ENCODE measurements around the gene SUV39H2. TPM values are rescaled to one million over a fixed set of nuclear protein-coding genes. Genes with fewer than 3 reads are reported as not detected.

The SUV39H2 gene
- total RNA-seq, 1 donor from 2014 or later, result 4.5 TPM

DNA sequence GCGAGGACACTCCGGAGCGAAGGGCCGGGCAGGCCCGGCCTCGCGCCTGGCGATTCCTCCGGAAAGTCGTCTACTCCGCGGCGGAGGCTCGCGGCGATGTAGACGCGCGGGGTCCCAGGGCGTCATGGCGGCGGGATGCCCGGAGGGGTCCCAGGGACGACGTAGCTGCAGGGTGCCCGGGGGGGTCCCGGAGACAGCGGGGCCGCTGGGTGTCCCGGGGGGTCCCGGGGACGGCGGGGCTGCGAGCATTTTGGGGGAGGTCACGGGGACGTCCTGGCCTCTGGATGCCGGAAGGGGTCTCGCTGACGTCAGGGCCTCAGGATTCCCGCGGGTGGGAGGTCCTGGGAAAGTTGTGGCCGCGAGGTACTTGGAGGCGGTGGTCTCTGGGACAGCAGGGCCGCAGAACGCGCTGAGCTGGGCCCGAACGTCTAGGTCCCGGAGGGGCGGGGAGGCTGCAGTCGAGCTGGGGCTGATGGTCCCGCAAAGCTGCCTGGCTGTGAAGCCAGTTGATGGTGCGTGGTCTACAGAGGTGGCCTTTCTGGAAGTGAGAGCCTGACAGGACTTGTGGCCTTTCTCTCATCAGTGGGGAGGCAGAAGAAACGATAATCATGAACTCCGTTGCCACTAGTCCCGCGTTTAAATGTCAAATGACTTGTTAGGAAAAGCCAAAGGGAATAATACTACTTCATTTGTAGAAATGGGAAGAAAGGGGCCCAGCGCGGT lies 39.9 kb upstream of the SUV39H2 start:
- Histone ChIP-seq H3K4me1 (peaks cover 16% of the 10 kb centered on the region), H3K4me3 (peak overlapping the region; percentile 97), H3K36me3 (peaks cover 32% of the 10 kb centered on the region), H3K27ac (peak overlapping the region; percentile 97), H3K27me3 (no peaks in the 10 kb centered on the region), H3K9me3 (no peaks in the 10 kb centered on the region)
- DNase-seq, result peak; percentile 71
- intact Hi-C loops (cut with DNase I), result no loop called here
- TF ChIP-seq, protein P1, sequence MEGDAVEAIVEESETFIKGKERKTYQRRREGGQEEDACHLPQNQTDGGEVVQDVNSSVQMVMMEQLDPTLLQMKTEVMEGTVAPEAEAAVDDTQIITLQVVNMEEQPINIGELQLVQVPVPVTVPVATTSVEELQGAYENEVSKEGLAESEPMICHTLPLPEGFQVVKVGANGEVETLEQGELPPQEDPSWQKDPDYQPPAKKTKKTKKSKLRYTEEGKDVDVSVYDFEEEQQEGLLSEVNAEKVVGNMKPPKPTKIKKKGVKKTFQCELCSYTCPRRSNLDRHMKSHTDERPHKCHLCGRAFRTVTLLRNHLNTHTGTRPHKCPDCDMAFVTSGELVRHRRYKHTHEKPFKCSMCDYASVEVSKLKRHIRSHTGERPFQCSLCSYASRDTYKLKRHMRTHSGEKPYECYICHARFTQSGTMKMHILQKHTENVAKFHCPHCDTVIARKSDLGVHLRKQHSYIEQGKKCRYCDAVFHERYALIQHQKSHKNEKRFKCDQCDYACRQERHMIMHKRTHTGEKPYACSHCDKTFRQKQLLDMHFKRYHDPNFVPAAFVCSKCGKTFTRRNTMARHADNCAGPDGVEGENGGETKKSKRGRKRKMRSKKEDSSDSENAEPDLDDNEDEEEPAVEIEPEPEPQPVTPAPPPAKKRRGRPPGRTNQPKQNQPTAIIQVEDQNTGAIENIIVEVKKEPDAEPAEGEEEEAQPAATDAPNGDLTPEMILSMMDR (IDR thresholded peaks at IDR 0.05), result no peak
- ATAC-seq, result peak; percentile 6

DNA sequence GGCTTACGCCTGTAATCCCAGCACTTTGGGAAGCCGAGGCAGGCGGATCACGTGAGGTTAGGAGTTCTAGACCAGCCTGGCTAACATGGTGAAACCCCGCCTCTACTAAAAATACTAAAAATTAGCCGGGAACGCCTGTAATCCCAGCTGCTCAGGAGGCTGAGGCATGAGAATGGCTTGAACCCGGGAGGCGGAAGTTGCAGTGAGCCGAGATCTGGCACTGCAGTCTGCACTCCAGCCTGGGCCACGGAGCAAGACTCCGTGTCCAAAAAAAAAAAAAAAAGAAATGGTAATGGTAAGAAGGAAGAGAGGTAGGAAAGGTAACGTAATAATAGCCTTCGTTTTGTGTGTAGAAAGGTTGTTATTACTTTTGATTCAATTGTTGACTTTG lies 39.4 kb upstream of the SUV39H2 start:
- intact Hi-C loops (cut with DNase I), result no loop called here
- no peaks in the 10 kb centered on the region for H3K9me3 ChIP-seq
- no peaks in the 10 kb centered on the region for H3K27me3 ChIP-seq
- H3K4me3 ChIP-seq, result peak overlapping the region; percentile 97
- peaks cover 16% of the 10 kb centered on the region for H3K4me1 ChIP-seq
- TF ChIP-seq, protein P1 (IDR thresholded peaks at IDR 0.05), result no peak
- H3K27ac ChIP-seq, result peak overlapping the region; percentile 97
- DNase-seq (no peak), ATAC-seq (no peak)
- H3K36me3 ChIP-seq, result peaks cover 37% of the 10 kb centered on the region

DNA sequence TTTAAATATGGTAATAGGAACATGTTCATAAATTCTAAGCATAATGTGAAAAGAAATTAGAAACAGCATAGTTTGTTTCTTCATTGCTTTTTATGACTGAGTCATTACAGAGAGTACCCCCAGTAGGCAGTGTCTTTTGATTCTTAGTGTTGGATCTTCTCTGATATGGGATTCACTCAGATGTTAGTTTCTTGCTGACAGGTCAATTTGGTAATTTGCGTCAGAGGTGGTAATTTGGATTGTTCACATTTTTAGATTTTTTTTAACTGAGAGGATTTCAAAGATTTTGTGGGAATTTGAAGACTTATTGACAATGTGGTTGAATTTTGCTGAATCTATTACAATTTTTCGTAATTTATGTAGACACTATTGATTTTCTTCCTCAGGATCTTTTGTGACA lies 38.5 kb upstream of the SUV39H2 start:
- no peak overlapping the region for H3K27ac ChIP-seq
- intact Hi-C loops (cut with DNase I), result no loop called here
- DNase-seq, result no peak
- H3K27me3 ChIP-seq, result no peaks in the 10 kb centered on the region
- TF ChIP-seq, protein P1 (IDR thresholded peaks at IDR 0.05), result no peak
- peaks cover 46% of the 10 kb centered on the region for H3K36me3 ChIP-seq
- no peak for ATAC-seq
- H3K4me1 ChIP-seq, result peaks cover 16% of the 10 kb centered on the region
- H3K9me3 ChIP-seq, result no peaks in the 10 kb centered on the region
- H3K4me3 ChIP-seq, result no peak overlapping the region

DNA sequence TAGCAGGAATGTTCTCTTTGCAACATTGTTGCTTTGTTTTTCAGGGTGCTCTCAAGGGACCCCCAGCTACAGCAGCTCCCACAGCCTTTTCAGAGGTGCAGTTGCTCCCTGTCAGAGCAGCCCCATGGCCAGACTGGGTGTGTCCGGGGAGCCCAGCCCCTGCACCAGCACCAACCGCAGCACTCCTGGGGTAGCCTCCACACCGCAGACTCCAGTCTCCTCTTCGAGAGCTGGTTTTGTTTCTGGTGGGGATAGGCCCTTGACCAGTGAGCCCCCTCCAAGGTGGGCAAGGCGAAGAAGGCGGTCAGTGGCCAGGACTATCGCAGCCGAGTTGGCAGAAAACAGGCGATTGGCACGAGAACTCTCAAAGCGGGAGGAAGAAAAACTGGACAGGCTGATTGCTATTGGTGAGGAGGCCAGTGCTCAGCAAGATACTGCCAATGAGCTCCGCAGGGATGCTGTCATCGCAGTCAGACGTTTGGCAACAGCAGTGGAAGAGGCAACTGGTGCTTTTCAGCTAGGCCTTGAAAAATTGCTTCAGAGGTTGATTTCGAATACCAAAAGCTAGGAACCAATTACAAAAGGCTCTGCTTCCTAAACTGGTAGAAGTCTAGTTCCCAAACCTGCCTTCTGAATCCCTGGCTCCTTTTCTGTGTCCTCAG lies 35.2 kb upstream of the SUV39H2 start:
- TF ChIP-seq, protein P1 (IDR thresholded peaks at IDR 0.05), result no peak
- no peak overlapping the region for H3K4me3 ChIP-seq
- DNase-seq (no peak), ATAC-seq (no peak)
- H3K9me3 ChIP-seq, result no peaks in the 10 kb centered on the region
- intact Hi-C loops (cut with DNase I), result no loop called here
- H3K36me3 ChIP-seq, result peaks cover 56% of the 10 kb centered on the region
- H3K27ac ChIP-seq, result no peak overlapping the region
- H3K27me3 ChIP-seq, result no peaks in the 10 kb centered on the region
- peaks cover 8% of the 10 kb centered on the region for H3K4me1 ChIP-seq

DNA sequence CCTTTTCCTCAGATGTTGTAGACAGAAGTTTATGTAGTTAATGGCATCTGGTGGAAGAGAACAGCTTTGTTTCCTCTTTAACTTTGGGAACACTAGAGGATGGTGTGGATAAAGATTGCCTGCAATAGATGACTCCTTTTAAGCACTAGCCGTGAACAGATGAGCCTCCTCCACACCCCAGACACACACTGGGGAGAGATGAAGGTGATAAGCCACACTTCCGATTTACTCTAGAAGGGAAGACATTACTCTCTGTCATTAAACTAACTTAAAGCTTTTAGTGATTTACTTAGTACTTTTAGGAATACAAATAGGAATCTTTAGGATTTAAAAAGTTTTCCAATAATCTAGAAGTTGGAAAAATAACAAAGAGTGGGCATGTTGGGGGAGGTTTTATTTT lies 33.7 kb upstream of the SUV39H2 start:
- Histone ChIP-seq H3K4me1 (no peaks in the 10 kb centered on the region), H3K27me3 (no peaks in the 10 kb centered on the region), H3K27ac (no peak overlapping the region), H3K9me3 (no peaks in the 10 kb centered on the region), H3K4me3 (no peak overlapping the region), H3K36me3 (peaks cover 70% of the 10 kb centered on the region)
- no peak for ATAC-seq
- TF ChIP-seq, protein P1 (IDR thresholded peaks at IDR 0.05), result no peak
- no peak for DNase-seq
- intact Hi-C loops (cut with DNase I), result no loop called here

All from upper lobe of right lung (tissue), 1 donor.